ENCODE results near the gene PPM1H.

PPM1H gene

GRCh38 chr12:62862259-62862881 lies 72.6 kb downstream of the PPM1H start:
- H3K4me1 ChIP-seq (ENCODE audit: control insufficient read depth, insufficient read depth, low read length) = peaks cover 5% of the 10 kb centered on the region; the same call in 1 of the 2 replicates
- H3K4me3 ChIP-seq (ENCODE audit: low read depth, low read length) = no peak overlapping the region
- POLR2A ChIA-PET = no interaction called here
- TF ChIP-seq, protein P1, sequence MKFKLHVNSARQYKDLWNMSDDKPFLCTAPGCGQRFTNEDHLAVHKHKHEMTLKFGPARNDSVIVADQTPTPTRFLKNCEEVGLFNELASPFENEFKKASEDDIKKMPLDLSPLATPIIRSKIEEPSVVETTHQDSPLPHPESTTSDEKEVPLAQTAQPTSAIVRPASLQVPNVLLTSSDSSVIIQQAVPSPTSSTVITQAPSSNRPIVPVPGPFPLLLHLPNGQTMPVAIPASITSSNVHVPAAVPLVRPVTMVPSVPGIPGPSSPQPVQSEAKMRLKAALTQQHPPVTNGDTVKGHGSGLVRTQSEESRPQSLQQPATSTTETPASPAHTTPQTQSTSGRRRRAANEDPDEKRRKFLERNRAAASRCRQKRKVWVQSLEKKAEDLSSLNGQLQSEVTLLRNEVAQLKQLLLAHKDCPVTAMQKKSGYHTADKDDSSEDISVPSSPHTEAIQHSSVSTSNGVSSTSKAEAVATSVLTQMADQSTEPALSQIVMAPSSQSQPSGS (tag by site-specific recombination; IDR thresholded peaks at IDR 0.05; ENCODE audit: low read depth) = 0 out of 2 replicates have a peak, but pooled peaks have one; percentile 9
- TF ChIP-seq ZNF366 (tag by site-specific recombination; conservative IDR thresholded peaks at IDR 0.05) = no peak
- TF ChIP-seq SCRT2 (tag by site-specific recombination; IDR thresholded peaks at IDR 0.05) = no peak
- no peak for TF ChIP-seq WT1 (tag by site-specific recombination; IDR thresholded peaks at IDR 0.05)
- TF ChIP-seq MYNN (tag by site-specific recombination; IDR thresholded peaks at IDR 0.05; ENCODE audit: borderline replicate concordance) = no peak
- no peak for TF ChIP-seq ZNF302 (tag by site-specific recombination; IDR thresholded peaks at IDR 0.05; ENCODE audit: low read depth)
- no peak for TF ChIP-seq ZNF148 (tag by site-specific recombination; IDR thresholded peaks at IDR 0.05; ENCODE audit: borderline replicate concordance)
- H3K9me3 ChIP-seq (ENCODE audit: control insufficient read depth, insufficient read depth, low read depth, low read length) = no peaks in the 10 kb centered on the region
- H3K36me3 ChIP-seq (ENCODE audit: control insufficient read depth in 2 of 2, insufficient read depth in 1 of 2, low read length in 2 of 2) = no peaks in the 10 kb centered on the region
- H3K27ac ChIP-seq (ENCODE audit: extremely low read depth, low read depth, low read length) = no peak overlapping the region
- CTCF ChIA-PET = no interaction called here

DNA sequence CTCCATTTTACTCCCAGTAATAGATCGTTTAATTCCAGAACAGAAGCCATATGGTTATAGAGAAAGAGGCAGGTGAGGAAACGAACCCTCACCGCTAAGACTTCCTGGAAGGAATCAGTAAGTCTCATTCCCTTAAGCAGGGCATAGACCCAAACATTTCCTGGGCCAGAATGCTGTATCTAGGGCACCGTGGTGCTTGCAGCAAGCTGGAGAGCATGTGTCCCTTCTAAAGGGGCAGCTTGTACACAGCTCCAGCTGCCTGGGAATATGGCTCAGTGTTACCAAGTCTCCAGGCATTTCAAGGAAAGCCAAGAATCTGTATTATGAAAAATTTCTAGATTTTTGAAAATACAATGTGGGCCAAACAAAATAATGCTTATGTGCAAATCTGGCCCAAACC lies 73.4 kb downstream of the PPM1H start:
- CTCF ChIA-PET = no interaction called here
- POLR2A ChIA-PET = no interaction called here
- no peak for TF ChIP-seq ZNF146 (tag by site-specific recombination; IDR thresholded peaks at IDR 0.05)
- TF ChIP-seq ZBTB20 (tag by site-specific recombination; IDR thresholded peaks at IDR 0.05) = peak; percentile 34; the same call in 1 of the 2 replicates
- Histone ChIP-seq H3K4me3 (ENCODE audit: low read depth, low read length) (no peak overlapping the region), H3K36me3 (ENCODE audit: control insufficient read depth in 2 of 2, insufficient read depth in 1 of 2, low read length in 2 of 2) (no peaks in the 10 kb centered on the region), H3K27ac (ENCODE audit: extremely low read depth, low read depth, low read length) (no peak overlapping the region), H3K4me1 (ENCODE audit: control insufficient read depth, insufficient read depth, low read length) (peaks cover 5% of the 10 kb centered on the region; the same call in 1 of the 2 replicates), H3K9me3 (ENCODE audit: control insufficient read depth, insufficient read depth, low read depth, low read length) (no peaks in the 10 kb centered on the region)

GRCh38 chr12:62860501-62861411 lies 74.2 kb downstream of the PPM1H start:
- CTCF ChIA-PET = no interaction called here
- Histone ChIP-seq H3K4me1 (ENCODE audit: control insufficient read depth, insufficient read depth, low read length) (peaks cover 5% of the 10 kb centered on the region; the same call in 1 of the 2 replicates), H3K36me3 (ENCODE audit: control insufficient read depth in 2 of 2, insufficient read depth in 1 of 2, low read length in 2 of 2) (no peaks in the 10 kb centered on the region), H3K9me3 (ENCODE audit: control insufficient read depth, insufficient read depth, low read depth, low read length) (no peaks in the 10 kb centered on the region), H3K4me3 (ENCODE audit: low read depth, low read length) (no peak overlapping the region), H3K27ac (ENCODE audit: extremely low read depth, low read depth, low read length) (no peak overlapping the region)
- POLR2A ChIA-PET = no interaction called here
- peak; percentile 44; the same call in 1 of the 2 replicates for TF ChIP-seq ZBTB17 (tag by site-specific recombination; IDR thresholded peaks at IDR 0.05)
- no peak for TF ChIP-seq ZNF610 (tag by site-specific recombination; IDR thresholded peaks at IDR 0.05; ENCODE audit: borderline replicate concordance)
- TF ChIP-seq PRDM1 (tag by site-specific recombination; IDR thresholded peaks at IDR 0.05) = peak; percentile 16; the same call in 1 of the 2 replicates
- no peak for TF ChIP-seq ZNF280C (tag by site-specific recombination; IDR thresholded peaks at IDR 0.05)
- peak; percentile 77 for TF ChIP-seq ZNF629 (tag by site-specific recombination; IDR thresholded peaks at IDR 0.05)
- peak; percentile 40; the same call in 1 of the 2 replicates for TF ChIP-seq ZNF843 (tag by site-specific recombination; IDR thresholded peaks at IDR 0.05)
- peak; percentile 72 for TF ChIP-seq ZNF341 (tag by site-specific recombination; IDR thresholded peaks at IDR 0.05; ENCODE audit: low read depth)
- TF ChIP-seq GFI1B (tag by site-specific recombination; IDR thresholded peaks at IDR 0.05) = no peak
- TF ChIP-seq, protein P2, sequence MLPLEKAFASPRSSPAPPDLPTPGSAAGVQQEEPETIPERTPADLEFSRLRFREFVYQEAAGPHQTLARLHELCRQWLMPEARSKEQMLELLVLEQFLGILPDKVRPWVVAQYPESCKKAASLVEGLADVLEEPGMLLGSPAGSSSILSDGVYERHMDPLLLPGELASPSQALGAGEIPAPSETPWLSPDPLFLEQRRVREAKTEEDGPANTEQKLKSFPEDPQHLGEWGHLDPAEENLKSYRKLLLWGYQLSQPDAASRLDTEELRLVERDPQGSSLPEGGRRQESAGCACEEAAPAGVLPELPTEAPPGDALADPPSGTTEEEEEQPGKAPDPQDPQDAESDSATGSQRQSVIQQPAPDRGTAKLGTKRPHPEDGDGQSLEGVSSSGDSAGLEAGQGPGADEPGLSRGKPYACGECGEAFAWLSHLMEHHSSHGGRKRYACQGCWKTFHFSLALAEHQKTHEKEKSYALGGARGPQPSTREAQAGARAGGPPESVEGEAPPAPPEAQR (tag by site-specific recombination; IDR thresholded peaks at IDR 0.05) = no peak
- no peak for TF ChIP-seq RBAK (tag by site-specific recombination; IDR thresholded peaks at IDR 0.05)
- no peak for TF ChIP-seq ZNF324 (tag by site-specific recombination; IDR thresholded peaks at IDR 0.05)
- no peak for TF ChIP-seq HOXA7 (CRISPR knock-in tag; IDR thresholded peaks at IDR 0.05; ENCODE audit: borderline replicate concordance)
- peak; percentile 72 for TF ChIP-seq TRIM28 (IDR thresholded peaks at IDR 0.05; ENCODE audit: borderline replicate concordance, low read length)
- TF ChIP-seq ZBTB21 (tag by site-specific recombination; IDR thresholded peaks at IDR 0.05) = peak; percentile 59
